Measurements from ENCODE around the gene SLC26A3.

Gene SLC26A3

GRCh38 chr7:107743567-107744344, 59.3 kb downstream of the SLC26A3 start, which contains the start of gene CBLL1:
CBLL1 (plus strand) TSS chr7:107744142; CDS start chr7:107744164, 22 bp downstream.
- peak; percentile 74 to 86 for DNase-seq

DNA sequence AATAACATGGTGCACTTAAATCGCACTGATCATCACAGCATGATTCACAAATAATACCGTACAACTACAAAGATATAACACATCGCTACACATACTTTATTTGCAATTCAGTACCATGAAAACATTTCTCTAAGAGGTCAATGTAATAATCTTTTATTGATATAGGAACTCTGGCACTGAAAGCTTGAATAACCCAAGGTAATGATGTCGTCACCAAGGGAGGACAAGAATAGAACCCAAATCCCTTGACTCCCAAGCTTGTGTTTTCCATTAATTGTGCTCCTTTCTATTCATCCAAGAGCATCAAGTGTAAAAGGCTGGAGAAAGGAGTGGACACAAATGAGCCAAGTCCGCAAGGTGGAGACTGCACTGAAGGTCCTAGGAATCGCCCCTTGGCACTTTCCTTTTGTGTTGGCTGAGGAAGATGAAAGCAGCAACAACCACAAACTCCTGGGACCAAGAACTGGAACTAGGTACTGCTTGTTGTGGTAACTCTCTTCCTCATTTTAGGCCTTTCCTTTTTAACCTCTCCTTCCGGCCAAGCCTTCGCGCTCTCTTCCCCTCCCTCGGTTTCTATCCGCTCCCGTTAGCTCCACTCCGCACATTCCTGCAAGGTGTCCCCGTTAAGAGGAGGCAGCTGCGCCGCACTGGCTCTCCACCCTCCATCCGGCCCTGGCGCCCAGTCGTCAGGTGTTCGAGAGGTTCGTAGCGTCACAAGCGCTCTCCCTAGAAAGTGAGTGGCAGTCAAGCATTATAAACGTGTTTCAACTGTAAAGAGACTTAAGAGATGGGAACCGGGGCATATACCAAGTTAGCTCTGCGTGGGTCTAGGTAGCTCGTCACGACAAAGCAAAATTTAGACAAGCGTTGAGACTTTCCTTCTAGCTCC, 60.1 kb downstream of the SLC26A3 start:
- peak; percentile 42 to 62 for DNase-seq

GRCh38 chr7:107728276-107728675, 74.7 kb downstream of the SLC26A3 start:
- DNase-seq, result no peak

- DNase-seq, result no peak
Measured at GRCh38 chr7:107726356-107727130, 76.5 kb downstream of the SLC26A3 start.

- DNase-seq, result peak in 1 of 2 experiments; percentile 3
Measured at GRCh38 chr7:107725138-107725740, 77.8 kb downstream of the SLC26A3 start.

GRCh38 chr7:107723255-107723654, 79.8 kb downstream of the SLC26A3 start:
- DNase-seq, result no peak

DNA sequence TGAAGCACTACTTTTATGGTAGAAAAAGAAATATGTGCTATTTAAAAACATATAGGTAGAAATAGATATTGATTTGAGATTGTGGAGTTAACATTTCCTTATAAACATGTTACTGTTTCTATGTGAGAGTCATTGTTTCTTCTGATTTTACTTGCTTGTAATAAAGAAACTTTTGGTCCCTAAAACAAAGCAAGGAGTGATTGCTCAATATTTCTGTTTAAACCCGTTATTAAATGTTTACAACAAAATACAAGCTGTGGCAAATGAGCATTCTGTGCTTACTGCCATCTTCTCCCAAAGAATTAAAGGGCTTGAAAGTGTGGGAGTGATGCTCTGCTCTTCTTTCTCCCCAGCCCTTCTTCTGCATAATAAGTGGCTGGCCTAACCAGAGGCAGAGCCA, 81.7 kb downstream of the SLC26A3 start:
- no peak for DNase-seq

- no peak for DNase-seq
Measured at GRCh38 chr7:107718456-107719193, 84.4 kb downstream of the SLC26A3 start.

DNA sequence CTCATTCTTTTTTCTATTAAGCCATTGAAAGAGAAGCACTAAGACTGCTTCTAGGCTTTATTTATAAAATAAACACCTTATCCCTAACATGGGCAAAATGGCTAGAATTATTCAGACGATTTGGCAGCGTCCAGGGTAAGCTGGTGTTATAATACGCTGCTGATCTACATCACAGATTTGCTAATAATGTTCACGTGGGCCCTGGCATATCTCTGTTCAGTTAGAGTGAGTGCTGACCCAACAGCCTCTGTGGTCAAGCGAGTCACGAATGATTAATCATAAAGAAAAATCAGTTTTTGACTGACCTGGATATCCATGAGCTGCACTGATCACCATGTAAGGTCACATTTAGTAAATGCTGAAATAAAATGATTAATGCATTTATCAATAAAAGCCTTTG, 87.5 kb downstream of the SLC26A3 start:
- DNase-seq, result no peak
